Prostate gland (tissue), 2 donors: ENCODE data around the gene SYNM.
"Not testable (repeated sequence)": the region's sequence is repeated elsewhere in the genome, so short reads cannot be mapped to it uniquely, and the experiment has no call there.

ENCODE experiments used
- CTCF ChIP-seq, 4 experiments: fragments of 200-600 bp in 2 of 4; fragments of 450-650 bp in 2 of 4; sonication (generic) in 2 of 4; IDR thresholded peaks; 1 replicate in 3 of 4; 2 replicates in 1 of 4; pipeline ENCODE4 v1.5.1; 2016 to 2019; ENCODE audit warnings: antibody characterized with exemption in 4 of 4, mild to moderate bottlenecking in 2 of 4, moderate library complexity in 2 of 4
- POLR2A ChIP-seq: fragments of 450-650 bp; IDR thresholded peaks from one replicate; pipeline ENCODE4 v1.6.1; 2016; ENCODE audit warnings: antibody characterized with exemption, mild to moderate bottlenecking

GRCh38 chr15:99075059-99075652 lies 29.7 kb upstream of the SYNM start:
- TF ChIP-seq CTCF (IDR thresholded peaks at IDR 0.05); POLR2A: not testable (repeated sequence)
